HepG2 (cell line): ENCODE results near the gene HEXIM1. TPM values are rescaled to one million over a fixed set of nuclear protein-coding genes. Genes with fewer than 3 reads are reported as not detected.
A peak's percentile ranks its signal among the peaks of the same experiment; 100 is the strongest.

Source experiments
- ADNP ChIP-seq: sonication (generic); formaldehyde crosslinking; IDR thresholded peaks from 2 replicates; pipeline ENCODE4 v1.4.0; 2020; ENCODE audit warnings: missing genetic modification reagents
- FOXC1 ChIP-seq: sonication (generic); formaldehyde crosslinking; IDR thresholded peaks from 2 replicates; pipeline ENCODE4 v1.8.0; 2022; ENCODE audit warnings: mild to moderate bottlenecking, missing genetic modification reagents, borderline replicate concordance
- KDM5A ChIP-seq: fragments of 200-600 bp; sonication (generic); IDR thresholded peaks from 2 replicates; pipeline ENCODE4 v1.7.0; 2018; ENCODE audit warnings: antibody characterized with exemption, mild to moderate bottlenecking, low read length, borderline replicate concordance
- PAF1 ChIP-seq: IDR thresholded peaks from 2 replicates; pipeline ENCODE4 v1.6.1; 2016; ENCODE audit warnings: missing genetic modification reagents, missing compliant biosample characterization
- RBFOX2 ChIP-seq: fragments of 200-400 bp; formaldehyde crosslinking; IDR thresholded peaks from 2 replicates; pipeline ENCODE4 v1.6.1; 2017; ENCODE audit warnings: low read depth, mild to moderate bottlenecking, low read length
- RBM22 ChIP-seq: fragments of 200-400 bp; formaldehyde crosslinking; optimal IDR thresholded peaks from 2 replicates; pipeline ENCODE3; 2017; ENCODE audit warnings: mild to moderate bottlenecking, low read length, moderate library complexity
- ZNF12 ChIP-seq: sonication (generic); formaldehyde crosslinking; IDR thresholded peaks from 2 replicates; pipeline ENCODE4 v1.5.0; 2020; ENCODE audit warnings: missing genetic modification reagents
- ZNF33B ChIP-seq: sonication (generic); formaldehyde crosslinking; IDR thresholded peaks from 2 replicates; pipeline ENCODE4 v1.5.1; 2020; ENCODE audit warnings: mild to moderate bottlenecking, missing genetic modification reagents
- ZNF761 ChIP-seq: sonication (generic); formaldehyde crosslinking; conservative IDR thresholded peaks from 2 replicates; pipeline ENCODE4 v1.4.0; 2020; ENCODE audit warnings: mild to moderate bottlenecking, missing genetic modification reagents
- ZNF83 ChIP-seq: sonication (generic); formaldehyde crosslinking; IDR thresholded peaks from 2 replicates; pipeline ENCODE4 v1.4.0; 2020; ENCODE audit warnings: missing genetic modification reagents, mild to moderate bottlenecking, borderline replicate concordance
- ZNF879 ChIP-seq: sonication (generic); formaldehyde crosslinking; IDR thresholded peaks from 2 replicates; pipeline ENCODE4 v1.8.1; 2023; ENCODE audit warnings: missing genetic modification reagents
- ZSCAN21 ChIP-seq: sonication (generic); formaldehyde crosslinking; IDR thresholded peaks from 2 replicates; pipeline ENCODE4 v1.8.0; 2022; ENCODE audit warnings: mild to moderate bottlenecking, missing genetic modification reagents, moderate library complexity, borderline replicate concordance
- ZSCAN31 ChIP-seq: sonication (generic); formaldehyde crosslinking; IDR thresholded peaks from 2 replicates; pipeline ENCODE4 v1.5.0; 2020; ENCODE audit warnings: low read depth, mild to moderate bottlenecking, missing genetic modification reagents
- polyA plus RNA-seq, 8 experiments: library from polyadenylated mRNA; depleted of rRNA in 3 of 8; stranded (reverse) in 7 of 8; unstranded in 1 of 8; fragments of >200 nt; fragmentation: Illumina TruSeq in 4 of 8; extraction: Trizol in 4 of 8; gene quantifications; 2 replicates each; pipeline versions ENCODE4 v1.2.1 to v1.2.3, GENCODE V29; 2011 to 2016; ENCODE audit warnings: low read depth in 4 of 8, missing spikeins in 1 of 8, mixed read lengths in 1 of 8; ENCODE audit not compliant: insufficient read depth in 1 of 8
- total RNA-seq, 5 experiments: library from RNA; depleted of rRNA; stranded (reverse); fragments of >200 nt; fragmentation: Illumina TruSeq; extraction: Trizol; gene quantifications; 2 replicates each; pipeline ENCODE4 v1.2.3, GENCODE V29; 2016; ENCODE audit warnings: low read depth in 1 of 5
- TF ChIP-seq, protein P1 (sequence below): sonication (generic); formaldehyde crosslinking; IDR thresholded peaks from 2 replicates; pipeline ENCODE4 v1.8.0; 2022; ENCODE audit warnings: missing genetic modification reagents, mild to moderate bottlenecking, inconsistent platforms, borderline replicate concordance
- TF ChIP-seq, protein P2 (sequence below): sonication (generic); formaldehyde crosslinking; IDR thresholded peaks from 2 replicates; pipeline ENCODE4 v1.5.1; 2020; ENCODE audit warnings: mild to moderate bottlenecking, missing genetic modification reagents, borderline replicate concordance
- TF ChIP-seq, protein P3 (sequence below): sonication (generic); formaldehyde crosslinking; IDR thresholded peaks from 2 replicates; pipeline ENCODE4 v1.4.0; 2020; ENCODE audit warnings: missing genetic modification reagents

Gene HEXIM1
- total and polyA plus RNA-seq, 2 of the 13 experiments (the other 11 are each of a cell fraction or from before 2014, with no cell fraction given): 10.5 to 16.6 TPM

DNA sequence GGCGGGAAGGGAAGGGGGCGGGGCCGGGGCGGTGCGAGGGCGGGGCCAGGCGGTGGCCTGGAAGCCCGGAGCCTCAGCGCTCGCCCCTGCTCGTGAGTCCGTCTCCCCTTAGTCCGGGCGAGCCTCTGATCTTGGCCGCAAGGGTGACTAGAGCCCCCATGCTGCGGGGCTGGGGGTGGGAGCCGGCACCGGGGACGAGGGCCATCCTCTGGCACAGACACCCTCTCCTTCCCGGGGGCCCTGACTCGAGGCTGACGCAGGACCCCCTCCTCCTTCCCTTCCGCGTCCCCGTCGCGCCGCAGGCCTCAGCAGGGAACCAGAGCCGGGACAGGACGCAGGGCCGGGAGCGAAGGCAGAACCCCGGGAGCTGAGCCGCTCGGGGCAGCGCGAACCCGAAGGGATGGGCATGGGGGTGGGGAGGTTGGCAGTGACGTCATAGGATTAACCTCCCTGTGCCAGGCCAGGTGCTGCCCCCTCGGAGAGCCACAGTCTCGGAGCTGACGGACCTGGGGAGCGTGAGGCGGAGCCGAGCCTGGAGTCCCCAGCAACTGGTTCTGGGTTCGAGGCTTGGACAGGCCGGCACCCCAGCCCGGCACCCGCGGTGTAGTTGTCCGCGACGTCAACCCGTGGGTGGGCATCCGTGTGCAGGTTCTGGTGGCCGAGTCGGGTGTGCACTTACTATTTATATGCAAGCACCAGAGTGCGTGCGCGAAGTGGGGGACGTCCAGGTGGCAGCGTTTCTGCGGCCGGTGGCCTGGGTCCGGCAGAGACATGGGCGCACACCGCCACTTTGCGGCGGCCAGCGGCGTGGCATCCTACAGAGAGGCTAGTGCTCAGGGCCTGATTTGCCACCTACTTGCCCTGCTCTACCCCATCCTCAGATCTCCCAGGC, 15.5 kb upstream of the HEXIM1 start (continued):
- TF ChIP-seq, protein P1, sequence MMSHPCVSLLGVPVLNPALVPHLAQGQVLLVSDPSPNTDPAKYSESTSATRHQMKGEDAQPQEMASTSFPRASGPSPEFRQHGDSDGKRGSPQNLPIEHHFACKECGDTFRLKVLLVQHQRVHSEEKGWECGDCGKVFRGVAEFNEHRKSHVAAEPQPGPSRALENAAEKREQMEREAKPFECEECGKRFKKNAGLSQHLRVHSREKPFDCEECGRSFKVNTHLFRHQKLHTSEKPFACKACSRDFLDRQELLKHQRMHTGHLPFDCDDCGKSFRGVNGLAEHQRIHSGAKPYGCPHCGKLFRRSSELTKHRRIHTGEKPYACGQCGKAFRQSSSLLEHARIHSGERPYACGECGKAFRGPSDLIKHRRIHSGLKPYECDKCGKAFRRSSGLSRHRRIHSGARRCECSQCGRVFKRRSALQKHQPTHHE (CRISPR knock-in tag): peak; percentile 65; the same call in 1 of the 2 replicates
- peak; percentile 94 for TF ChIP-seq FOXC1 (CRISPR knock-in tag)
- TF ChIP-seq, protein P2, sequence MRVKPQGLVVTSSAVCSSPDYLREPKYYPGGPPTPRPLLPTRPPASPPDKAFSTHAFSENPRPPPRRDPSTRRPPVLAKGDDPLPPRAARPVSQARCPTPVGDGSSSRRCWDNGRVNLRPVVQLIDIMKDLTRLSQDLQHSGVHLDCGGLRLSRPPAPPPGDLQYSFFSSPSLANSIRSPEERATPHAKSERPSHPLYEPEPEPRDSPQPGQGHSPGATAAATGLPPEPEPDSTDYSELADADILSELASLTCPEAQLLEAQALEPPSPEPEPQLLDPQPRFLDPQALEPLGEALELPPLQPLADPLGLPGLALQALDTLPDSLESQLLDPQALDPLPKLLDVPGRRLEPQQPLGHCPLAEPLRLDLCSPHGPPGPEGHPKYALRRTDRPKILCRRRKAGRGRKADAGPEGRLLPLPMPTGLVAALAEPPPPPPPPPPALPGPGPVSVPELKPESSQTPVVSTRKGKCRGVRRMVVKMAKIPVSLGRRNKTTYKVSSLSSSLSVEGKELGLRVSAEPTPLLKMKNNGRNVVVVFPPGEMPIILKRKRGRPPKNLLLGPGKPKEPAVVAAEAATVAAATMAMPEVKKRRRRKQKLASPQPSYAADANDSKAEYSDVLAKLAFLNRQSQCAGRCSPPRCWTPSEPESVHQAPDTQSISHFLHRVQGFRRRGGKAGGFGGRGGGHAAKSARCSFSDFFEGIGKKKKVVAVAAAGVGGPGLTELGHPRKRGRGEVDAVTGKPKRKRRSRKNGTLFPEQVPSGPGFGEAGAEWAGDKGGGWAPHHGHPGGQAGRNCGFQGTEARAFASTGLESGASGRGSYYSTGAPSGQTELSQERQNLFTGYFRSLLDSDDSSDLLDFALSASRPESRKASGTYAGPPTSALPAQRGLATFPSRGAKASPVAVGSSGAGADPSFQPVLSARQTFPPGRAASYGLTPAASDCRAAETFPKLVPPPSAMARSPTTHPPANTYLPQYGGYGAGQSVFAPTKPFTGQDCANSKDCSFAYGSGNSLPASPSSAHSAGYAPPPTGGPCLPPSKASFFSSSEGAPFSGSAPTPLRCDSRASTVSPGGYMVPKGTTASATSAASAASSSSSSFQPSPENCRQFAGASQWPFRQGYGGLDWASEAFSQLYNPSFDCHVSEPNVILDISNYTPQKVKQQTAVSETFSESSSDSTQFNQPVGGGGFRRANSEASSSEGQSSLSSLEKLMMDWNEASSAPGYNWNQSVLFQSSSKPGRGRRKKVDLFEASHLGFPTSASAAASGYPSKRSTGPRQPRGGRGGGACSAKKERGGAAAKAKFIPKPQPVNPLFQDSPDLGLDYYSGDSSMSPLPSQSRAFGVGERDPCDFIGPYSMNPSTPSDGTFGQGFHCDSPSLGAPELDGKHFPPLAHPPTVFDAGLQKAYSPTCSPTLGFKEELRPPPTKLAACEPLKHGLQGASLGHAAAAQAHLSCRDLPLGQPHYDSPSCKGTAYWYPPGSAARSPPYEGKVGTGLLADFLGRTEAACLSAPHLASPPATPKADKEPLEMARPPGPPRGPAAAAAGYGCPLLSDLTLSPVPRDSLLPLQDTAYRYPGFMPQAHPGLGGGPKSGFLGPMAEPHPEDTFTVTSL (CRISPR knock-in tag): no peak
- peak; percentile 84; the same call in 1 of the 2 replicates for TF ChIP-seq ADNP
- peak; percentile 65; the same call in 1 of the 2 replicates for TF ChIP-seq ZSCAN31
- TF ChIP-seq ZNF12 (CRISPR knock-in tag): no peak
- TF ChIP-seq RBM22: no peak
- TF ChIP-seq RBFOX2: peak; percentile 74
- 0 out of 2 replicates have a peak, but pooled peaks have one; percentile 73 for TF ChIP-seq ZNF879 (CRISPR knock-in tag)
- TF ChIP-seq, protein P3, sequence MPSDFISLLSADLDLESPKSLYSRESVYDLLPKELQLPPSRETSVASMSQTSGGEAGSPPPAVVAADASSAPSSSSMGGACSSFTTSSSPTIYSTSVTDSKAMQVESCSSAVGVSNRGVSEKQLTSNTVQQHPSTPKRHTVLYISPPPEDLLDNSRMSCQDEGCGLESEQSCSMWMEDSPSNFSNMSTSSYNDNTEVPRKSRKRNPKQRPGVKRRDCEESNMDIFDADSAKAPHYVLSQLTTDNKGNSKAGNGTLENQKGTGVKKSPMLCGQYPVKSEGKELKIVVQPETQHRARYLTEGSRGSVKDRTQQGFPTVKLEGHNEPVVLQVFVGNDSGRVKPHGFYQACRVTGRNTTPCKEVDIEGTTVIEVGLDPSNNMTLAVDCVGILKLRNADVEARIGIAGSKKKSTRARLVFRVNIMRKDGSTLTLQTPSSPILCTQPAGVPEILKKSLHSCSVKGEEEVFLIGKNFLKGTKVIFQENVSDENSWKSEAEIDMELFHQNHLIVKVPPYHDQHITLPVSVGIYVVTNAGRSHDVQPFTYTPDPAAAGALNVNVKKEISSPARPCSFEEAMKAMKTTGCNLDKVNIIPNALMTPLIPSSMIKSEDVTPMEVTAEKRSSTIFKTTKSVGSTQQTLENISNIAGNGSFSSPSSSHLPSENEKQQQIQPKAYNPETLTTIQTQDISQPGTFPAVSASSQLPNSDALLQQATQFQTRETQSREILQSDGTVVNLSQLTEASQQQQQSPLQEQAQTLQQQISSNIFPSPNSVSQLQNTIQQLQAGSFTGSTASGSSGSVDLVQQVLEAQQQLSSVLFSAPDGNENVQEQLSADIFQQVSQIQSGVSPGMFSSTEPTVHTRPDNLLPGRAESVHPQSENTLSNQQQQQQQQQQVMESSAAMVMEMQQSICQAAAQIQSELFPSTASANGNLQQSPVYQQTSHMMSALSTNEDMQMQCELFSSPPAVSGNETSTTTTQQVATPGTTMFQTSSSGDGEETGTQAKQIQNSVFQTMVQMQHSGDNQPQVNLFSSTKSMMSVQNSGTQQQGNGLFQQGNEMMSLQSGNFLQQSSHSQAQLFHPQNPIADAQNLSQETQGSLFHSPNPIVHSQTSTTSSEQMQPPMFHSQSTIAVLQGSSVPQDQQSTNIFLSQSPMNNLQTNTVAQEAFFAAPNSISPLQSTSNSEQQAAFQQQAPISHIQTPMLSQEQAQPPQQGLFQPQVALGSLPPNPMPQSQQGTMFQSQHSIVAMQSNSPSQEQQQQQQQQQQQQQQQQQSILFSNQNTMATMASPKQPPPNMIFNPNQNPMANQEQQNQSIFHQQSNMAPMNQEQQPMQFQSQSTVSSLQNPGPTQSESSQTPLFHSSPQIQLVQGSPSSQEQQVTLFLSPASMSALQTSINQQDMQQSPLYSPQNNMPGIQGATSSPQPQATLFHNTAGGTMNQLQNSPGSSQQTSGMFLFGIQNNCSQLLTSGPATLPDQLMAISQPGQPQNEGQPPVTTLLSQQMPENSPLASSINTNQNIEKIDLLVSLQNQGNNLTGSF: no peak
- TF ChIP-seq ZNF83: peak; percentile 53; the same call in 1 of the 2 replicates
- TF ChIP-seq KDM5A: no peak
- TF ChIP-seq ZNF761 (CRISPR knock-in tag): peak; percentile 94
- TF ChIP-seq ZSCAN21: peak; percentile 87; the same call in 1 of the 2 replicates
- TF ChIP-seq ZNF33B (CRISPR knock-in tag): no peak; the same call in 1 of the 2 replicates
- no peak for TF ChIP-seq PAF1 (CRISPR knock-in tag)
